Ovary (tissue), 9 donors: ENCODE data around the gene RPL38. TPM values are rescaled to one million over a fixed set of nuclear protein-coding genes. Genes with fewer than 3 reads are reported as not detected.
A peak's percentile ranks its signal among the peaks of the same experiment; 100 is the strongest.

ENCODE experiments used
- DNase-seq, 5 donors: peaks; one replicate each; pipeline ENCODE4 v3.0.0-alpha.2; 2019 to 2020
- H3K27ac ChIP-seq, 2 donors: fragments of 200-600 bp; one replicate each; pipeline versions ENCODE4 v1.5.1 to v1.8.0; 2019 to 2022
- H3K27me3 ChIP-seq: fragments of 200-600 bp; one replicate; pipeline ENCODE4 v1.8.0; 2022
- H3K36me3 ChIP-seq: fragments of 200-600 bp; sonication (generic); one replicate; pipeline ENCODE4 v1.5.1; 2019
- H3K4me1 ChIP-seq: one replicate; pipeline ENCODE4 v1.8.1; 2013; ENCODE audit warnings: mild to moderate bottlenecking, moderate library complexity; ENCODE audit not compliant: insufficient read depth
- H3K4me3 ChIP-seq: fragments of 200-600 bp; sonication (generic); one replicate; pipeline ENCODE4 v1.5.1; 2017
- H3K9me3 ChIP-seq, 2 donors: fragments of 200-600 bp in 1 of 2; sonication (generic) in 1 of 2; one replicate each; pipeline versions ENCODE4 v1.5.1 to v1.8.1; 2013 to 2019; ENCODE audit warnings: mild to moderate bottlenecking in 1 of 2, moderate library complexity in 1 of 2
- EP300 ChIP-seq: sonication (generic); formaldehyde crosslinking; IDR thresholded peaks from one replicate; pipeline ENCODE4 v1.6.1; 2017; ENCODE audit warnings: antibody characterized with exemption
- POLR2A ChIP-seq: fragments of 450-650 bp; IDR thresholded peaks from one replicate; pipeline ENCODE4 v1.6.1; 2017; ENCODE audit warnings: antibody characterized with exemption, mild to moderate bottlenecking, moderate library complexity
- WGBS, 3 donors: extraction: QIAGEN DNeasy Blood & Tissue Kit in 1 of 3; methylation state at CpG; one replicate each; pipeline versions ENCODE4 v1.1.5 to v1.1.7; 2013 to 2017; 5-methylcytosine and 5-hydroxymethylcytosine counted together
- intact Hi-C, 4 donors: fragments of 100-400 bp; cut with DNase I; formaldehyde crosslinking; loops; one replicate each; pipeline versions ENCODE4 v1.11.0 to v1.15.1; 2022 to 2023
- polyA plus RNA-seq, 2 donors: library from polyadenylated mRNA; stranded (reverse); fragments of 200-250 nt in 1 of 2; fragments of 350-450 nt in 1 of 2; fragmentation: Illumina TruSeq in 1 of 2; extraction: RNeasy Lipid Tissue Mini Kit (QIAGEN cat#74804) in 1 of 2; gene quantifications; one replicate each; pipeline ENCODE4 v1.2.3, GENCODE V29; 2013 to 2014
- total RNA-seq, 7 donors: library from RNA; depleted of rRNA in 2 of 7; stranded (reverse); fragments of >200 nt in 2 of 7; fragmentation: NEBNext Ultra II Directional in 3 of 7; extraction: Animal tissue kit (Norgen Biotek cat#: 25700) in 3 of 7; gene quantifications; one replicate each; pipeline versions ENCODE4 v1.1.0 to v1.2.4, GENCODE V29; 2016 to 2023
- TF ChIP-seq, protein P1 (sequence below), 3 donors: fragments of 450-650 bp in 2 of 3; fragments of 200-600 bp in 1 of 3; IDR thresholded peaks; one replicate each; pipeline versions ENCODE4 v1.5.1 to v1.8.0; 2016 to 2022; ENCODE audit warnings: antibody characterized with exemption in 3 of 3, mild to moderate bottlenecking in 1 of 3
- donor health status: DM: no; HTN: no; CAD: no; lungs with moderate emphysema.
- donor health status: DM: no; HTN: no; CAD: no.
- donor health status: Bipolar disorder and iron deficiency.
- donor health status: DM: yes; HTN: yes; CAD: no.
- donor health status: DM: no; HTN: no; CAD: no.
- donor health status: DM: yes; HTN: yes; CAD: no.

RPL38 gene
- total and polyA plus RNA-seq, 9 donors, result 861 to 2,696 (median 1,849) TPM

DNA sequence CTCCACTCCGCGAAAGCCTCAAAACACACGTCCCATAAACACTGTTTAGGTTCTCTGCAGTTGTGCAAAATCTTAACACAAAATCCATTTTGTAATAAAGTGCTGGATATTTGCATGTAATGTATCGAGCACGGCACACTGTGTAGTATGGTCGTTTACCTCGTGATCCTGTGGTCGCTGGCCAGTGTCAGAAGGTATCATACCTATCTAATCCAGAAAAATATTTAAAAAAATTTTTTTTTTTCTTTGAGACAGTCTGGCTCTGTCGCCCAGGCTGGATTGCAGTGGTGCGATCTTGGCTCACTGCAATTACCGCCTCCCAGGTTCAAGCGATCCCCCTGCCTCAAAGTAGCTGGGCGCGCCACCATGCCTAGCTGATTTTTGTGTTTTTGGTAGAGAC is 996 bp downstream of the RPL38 start:
- H3K4me3 ChIP-seq, result peak overlapping the region; percentile 84
- peaks cover 6% of the 10 kb centered on the region for H3K4me1 ChIP-seq
- no peak for DNase-seq
- H3K27me3 ChIP-seq, result no peaks in the 10 kb centered on the region
- TF ChIP-seq EP300, result no peak
- TF ChIP-seq, protein P1, sequence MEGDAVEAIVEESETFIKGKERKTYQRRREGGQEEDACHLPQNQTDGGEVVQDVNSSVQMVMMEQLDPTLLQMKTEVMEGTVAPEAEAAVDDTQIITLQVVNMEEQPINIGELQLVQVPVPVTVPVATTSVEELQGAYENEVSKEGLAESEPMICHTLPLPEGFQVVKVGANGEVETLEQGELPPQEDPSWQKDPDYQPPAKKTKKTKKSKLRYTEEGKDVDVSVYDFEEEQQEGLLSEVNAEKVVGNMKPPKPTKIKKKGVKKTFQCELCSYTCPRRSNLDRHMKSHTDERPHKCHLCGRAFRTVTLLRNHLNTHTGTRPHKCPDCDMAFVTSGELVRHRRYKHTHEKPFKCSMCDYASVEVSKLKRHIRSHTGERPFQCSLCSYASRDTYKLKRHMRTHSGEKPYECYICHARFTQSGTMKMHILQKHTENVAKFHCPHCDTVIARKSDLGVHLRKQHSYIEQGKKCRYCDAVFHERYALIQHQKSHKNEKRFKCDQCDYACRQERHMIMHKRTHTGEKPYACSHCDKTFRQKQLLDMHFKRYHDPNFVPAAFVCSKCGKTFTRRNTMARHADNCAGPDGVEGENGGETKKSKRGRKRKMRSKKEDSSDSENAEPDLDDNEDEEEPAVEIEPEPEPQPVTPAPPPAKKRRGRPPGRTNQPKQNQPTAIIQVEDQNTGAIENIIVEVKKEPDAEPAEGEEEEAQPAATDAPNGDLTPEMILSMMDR (IDR thresholded peaks at IDR 0.05), result no peak
- TF ChIP-seq POLR2A, result no peak
- no peak overlapping the region for H3K27ac ChIP-seq
- H3K9me3 ChIP-seq, result no peaks in the 10 kb centered on the region
- intact Hi-C loops, result no loop called here
- 37 to 48% (median 41%) methylated on average over 14 of the region's 14 CpGs for WGBS, 3 donors
- no peaks in the 10 kb centered on the region for H3K36me3 ChIP-seq

DNA sequence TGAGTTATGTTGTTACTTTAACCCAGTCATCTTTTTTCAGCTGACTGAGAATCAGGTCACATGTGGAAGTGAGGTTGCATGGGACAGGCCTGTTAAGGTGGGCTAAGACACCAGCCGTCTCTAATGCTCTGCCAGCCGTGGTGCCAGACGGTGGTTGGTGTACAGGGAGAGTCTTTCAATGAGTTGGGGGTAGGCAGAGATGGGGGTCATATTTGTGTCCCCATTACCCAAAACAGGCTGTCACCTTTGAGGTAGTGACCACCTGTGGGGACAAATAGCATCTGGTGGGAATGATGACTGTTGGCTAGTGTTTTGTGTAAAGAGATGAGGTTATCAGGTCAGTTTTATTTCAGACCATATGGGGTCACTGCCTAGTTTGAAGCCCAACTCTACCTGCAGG is 1.8 kb downstream of the RPL38 start:
- no peaks in the 10 kb centered on the region for H3K36me3 ChIP-seq
- H3K27ac ChIP-seq, result no peak overlapping the region
- TF ChIP-seq, protein P1 (IDR thresholded peaks at IDR 0.05), result no peak
- no peak for TF ChIP-seq EP300
- TF ChIP-seq POLR2A, result no peak
- H3K9me3 ChIP-seq, result no peaks in the 10 kb centered on the region
- intact Hi-C loops, result loop anchor here in 2 of 4 donors (5.0 kb wide), 2 partner anchors 247 to 252 kb away; no protein-coding TSS in a partner anchor
- no peak overlapping the region for H3K4me3 ChIP-seq
- H3K4me1 ChIP-seq, result peaks cover 6% of the 10 kb centered on the region
- no peaks in the 10 kb centered on the region for H3K27me3 ChIP-seq
- DNase-seq, result no peak
- WGBS, 3 donors, result 73 to 75% (median 74%) methylated on average over 3 of the region's 3 CpGs

DNA sequence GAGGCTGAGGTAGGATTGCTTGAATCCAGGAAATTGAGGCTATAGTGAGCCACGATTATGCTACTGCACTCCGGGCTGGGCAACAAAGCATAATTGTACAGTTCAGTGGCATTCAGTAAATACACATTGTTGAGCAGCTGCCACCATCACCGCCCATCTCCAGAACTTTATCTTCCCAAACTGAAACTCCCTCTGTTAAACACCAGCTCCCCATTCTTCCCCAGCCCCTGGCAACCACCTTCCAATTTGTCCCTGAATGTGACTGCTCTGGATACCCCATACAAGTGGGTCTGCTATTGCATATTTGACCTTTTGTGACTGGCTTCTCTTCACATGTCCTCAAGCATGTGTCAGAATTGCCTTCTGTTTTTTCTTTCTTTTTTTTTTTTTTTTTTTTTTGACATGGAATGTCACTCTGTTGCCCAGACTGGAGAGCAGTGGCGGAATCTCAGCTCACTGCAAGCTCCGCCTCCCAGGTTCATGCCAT is 2.9 kb downstream of the RPL38 start:
- H3K27me3 ChIP-seq, result no peaks in the 10 kb centered on the region
- DNase-seq, result no peak
- intact Hi-C loops, result loop anchor here in 2 of 4 donors (5.0 kb wide), 2 partner anchors 246 to 251 kb away; no protein-coding TSS in a partner anchor
- H3K36me3 ChIP-seq, result no peaks in the 10 kb centered on the region
- TF ChIP-seq EP300 (no peak), POLR2A (no peak)
- TF ChIP-seq, protein P1 (IDR thresholded peaks at IDR 0.05), result no peak
- WGBS, 3 donors, result 61 to 62% (median 61%) methylated on average over 5 of the region's 5 CpGs
- no peaks in the 10 kb centered on the region for H3K9me3 ChIP-seq
- peaks cover 11% of the 10 kb centered on the region for H3K4me1 ChIP-seq
- H3K4me3 ChIP-seq, result no peak overlapping the region
- no peak overlapping the region for H3K27ac ChIP-seq

DNA sequence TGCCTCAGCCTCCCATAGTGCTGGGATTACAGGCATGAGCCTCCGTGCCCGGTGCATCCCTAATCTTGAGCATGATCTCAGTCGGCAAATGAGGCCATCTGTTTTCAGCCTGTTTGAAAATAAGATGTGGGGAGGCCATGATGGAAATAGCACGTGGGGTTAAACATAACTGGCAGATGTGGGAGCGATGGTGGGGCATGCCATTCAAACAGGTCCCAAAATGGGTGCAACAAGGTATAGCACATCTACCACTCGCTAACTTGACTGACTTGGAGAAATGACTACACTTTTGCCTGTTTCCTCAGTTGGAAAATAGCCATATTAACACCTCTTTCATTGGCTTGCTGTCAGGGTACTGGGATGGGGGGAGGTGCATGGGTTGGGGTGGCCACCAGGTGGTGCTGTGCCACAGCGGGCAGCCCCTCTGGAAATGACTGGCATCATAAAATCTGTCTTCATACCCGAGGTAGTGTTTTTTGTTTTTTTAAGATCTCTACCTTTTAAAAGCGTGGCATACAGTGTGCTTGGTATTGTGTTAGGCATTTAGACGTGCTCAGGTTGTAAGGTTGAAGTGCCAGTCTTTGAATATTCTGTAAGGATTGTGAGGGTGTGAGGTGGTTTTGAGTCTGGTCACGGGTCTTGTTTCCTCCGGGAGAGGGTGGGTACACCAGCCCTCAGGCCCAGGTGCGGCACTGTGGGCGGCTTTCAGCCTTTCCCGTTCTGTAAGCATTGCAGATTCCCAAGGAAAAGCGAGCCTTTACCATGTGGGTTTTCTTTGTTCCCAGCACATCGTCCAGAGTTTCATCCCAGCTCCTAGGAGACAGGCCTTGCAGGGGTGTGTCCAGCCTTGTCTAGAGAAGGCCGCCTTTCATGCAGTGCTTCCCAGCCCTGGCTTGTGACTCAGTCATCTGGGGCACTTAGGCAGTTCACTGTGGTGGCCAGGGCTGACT is 7.0 kb downstream of the RPL38 start:
- no peak overlapping the region for H3K4me3 ChIP-seq
- H3K9me3 ChIP-seq, result no peaks in the 10 kb centered on the region
- intact Hi-C loops, result loop anchor here (5.0 to 10.0 kb wide), 6 partner anchors 67 to 534 kb away; partner anchors contain the start of genes BTBD17 (in 2 of the 4) and NHERF1 (in 1 of the 4)
- 37 to 40% (median 38%) methylated on average over 18 of the region's 18 CpGs for WGBS, 3 donors
- H3K36me3 ChIP-seq, result no peaks in the 10 kb centered on the region
- no peak for TF ChIP-seq EP300
- TF ChIP-seq POLR2A, result no peak
- TF ChIP-seq, protein P1 (IDR thresholded peaks at IDR 0.05), result peak; percentile 82 to 91 (median 84)
- H3K27me3 ChIP-seq, result no peaks in the 10 kb centered on the region
- peaks cover 11% of the 10 kb centered on the region for H3K4me1 ChIP-seq
- no peak overlapping the region for H3K27ac ChIP-seq
- DNase-seq, result peak in 4 of 5 donors; percentile 76 to 80 (median 76)
